ENCODE measurements around the gene NGFR.
"Not testable (repeated sequence)": the region's sequence is repeated elsewhere in the genome, so short reads cannot be mapped to it uniquely, and the experiment has no call there.

Gene NGFR

DNA sequence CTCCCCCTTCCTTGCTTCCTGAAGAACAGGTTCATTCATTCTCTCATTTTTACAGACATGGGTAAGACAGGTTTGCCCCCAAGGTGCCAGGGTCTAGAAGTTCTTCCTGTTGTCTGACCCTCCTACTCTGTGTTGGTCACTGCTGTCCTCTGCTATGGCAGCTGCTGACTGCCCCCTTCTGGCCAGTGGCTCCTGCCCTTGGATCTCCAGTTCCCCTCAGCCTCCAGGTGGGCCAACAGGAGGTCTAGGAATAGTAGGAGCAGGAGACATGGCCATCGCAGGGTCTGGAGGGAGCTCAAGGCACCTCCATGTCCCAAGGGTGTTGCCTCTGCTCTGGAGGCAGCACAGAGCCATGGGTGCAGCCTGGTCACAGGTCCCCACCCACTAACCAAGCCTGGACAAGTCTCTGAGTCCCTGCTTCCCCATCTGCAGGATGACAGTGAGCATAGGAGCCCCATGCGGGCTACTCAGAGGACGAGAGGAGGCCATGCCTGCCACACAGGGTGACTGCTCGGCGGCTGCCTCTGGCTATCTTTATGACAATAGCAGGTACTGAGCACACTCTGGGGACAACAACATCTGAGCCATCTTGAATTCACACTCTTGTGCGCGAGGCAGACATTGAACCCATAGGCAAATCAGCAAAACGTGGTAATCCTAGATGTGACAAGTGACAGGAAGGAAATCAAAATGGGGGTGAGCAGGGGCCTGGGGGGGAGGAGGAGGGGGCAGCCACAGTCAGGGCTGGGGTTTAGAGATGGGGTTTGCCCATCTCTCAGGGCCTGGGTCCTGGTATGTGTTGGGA is 53.6 kb downstream of the NGFR start:
- DNase-seq = no peak

DNA sequence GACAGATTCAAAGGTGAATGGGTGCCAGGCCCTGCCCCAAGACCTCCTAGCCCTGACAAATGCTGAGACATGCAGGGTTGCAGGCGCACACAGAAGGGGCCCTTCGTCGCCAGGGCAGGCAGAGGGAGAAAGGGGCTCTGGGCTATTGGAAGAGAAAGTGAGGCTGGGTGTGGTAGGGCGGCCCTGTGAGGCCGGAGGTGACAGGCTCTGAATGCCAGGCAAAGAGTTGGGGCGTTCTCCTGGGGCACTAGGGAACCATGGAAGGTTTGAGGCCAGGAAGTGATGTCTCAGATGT is 54.2 kb downstream of the NGFR start:
- DNase-seq = no peak

- DNase-seq = no peak
Measured at GRCh38 chr17:49549691-49550678, 54.9 kb downstream of the NGFR start.

DNA sequence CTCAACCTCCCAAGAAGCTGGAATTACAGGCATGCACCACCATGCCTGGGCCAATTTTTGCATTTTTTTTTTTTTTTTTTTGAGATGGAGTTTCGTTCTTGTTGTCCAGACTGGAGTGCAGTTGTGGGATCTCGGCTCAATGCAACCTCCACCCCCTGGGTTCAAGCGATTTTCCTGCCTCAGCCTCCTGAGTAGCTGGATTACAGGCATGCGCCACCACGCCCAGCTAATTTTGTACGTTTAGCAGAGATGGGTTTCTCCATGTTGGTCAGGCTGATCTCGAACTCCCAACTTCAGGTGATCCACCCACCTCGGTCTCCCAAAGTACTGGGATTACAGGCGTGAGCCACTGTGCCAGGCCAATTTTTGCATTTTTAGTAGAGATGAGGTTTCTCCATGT is 55.7 kb downstream of the NGFR start:
- DNase-seq = not testable (repeated sequence)

- DNase-seq = no peak
Measured at GRCh38 chr17:49551221-49552069, 56.4 kb downstream of the NGFR start.

DNA sequence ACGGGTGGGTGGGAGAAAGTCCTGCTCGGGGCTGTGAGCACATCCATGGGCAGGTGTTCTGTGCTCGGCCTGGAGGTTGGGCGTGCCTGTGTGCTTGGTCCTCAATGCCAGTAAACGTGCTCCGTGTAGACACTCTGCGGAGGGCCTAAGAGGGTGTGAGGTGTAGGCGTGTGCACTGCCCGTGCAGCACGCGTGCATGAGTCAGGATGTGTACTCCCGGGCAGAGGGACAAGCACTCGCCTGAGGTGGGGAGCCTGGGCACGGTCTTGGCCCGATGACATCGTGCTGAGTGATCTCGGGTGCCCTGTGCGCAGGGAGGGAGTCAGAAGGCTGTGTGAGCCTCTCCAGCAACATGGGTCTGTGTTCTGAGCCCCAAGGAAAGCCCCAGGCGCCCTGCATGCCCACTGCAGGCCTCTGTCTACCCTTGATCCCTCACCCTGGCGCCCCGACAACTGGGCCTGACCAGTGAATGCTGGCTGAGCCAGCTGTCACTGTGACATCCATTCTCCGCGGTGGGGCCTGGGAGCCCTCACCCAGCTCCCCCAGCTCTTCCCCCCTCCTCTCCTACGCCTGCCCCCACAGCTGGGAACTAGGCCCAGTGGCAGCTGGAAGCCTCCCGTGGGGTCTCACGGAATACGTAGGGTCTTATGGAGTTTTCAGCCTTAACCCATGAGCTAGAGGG is 57.1 kb downstream of the NGFR start:
- DNase-seq = no peak

DNA sequence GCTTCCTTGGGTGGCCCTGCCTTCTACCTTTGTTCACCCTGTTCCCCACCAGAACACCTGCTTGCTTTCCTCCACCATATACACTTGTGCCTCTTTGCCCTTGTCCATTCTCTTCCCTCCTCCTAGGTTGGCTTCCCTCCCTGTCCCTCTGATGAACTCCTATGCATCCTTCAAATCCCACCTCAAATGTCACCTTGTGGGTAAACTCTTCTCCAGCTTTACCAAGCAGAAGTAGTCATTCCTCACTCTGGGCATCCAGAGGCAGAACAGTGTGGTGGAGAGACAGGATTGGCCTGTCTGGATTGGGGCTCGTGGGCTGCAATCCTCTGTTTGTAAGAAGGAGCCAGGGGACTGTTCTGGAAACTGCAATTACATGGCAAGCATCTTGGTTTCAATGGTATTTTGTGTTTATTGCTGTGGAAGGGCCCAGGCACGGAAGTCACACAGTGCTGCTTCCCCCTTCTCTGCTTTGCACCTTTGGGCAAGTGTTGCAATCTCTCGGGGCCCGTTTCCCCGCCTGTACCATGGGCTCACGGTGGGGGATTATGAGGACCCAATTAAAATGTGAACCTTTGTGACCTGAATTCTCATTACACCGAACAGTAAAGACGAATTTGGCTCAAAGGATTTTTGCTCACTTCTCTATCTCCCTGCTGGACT is 58.7 kb downstream of the NGFR start:
- no peak for DNase-seq

- DNase-seq = no peak
Measured at GRCh38 chr17:49554694-49555494, 59.8 kb downstream of the NGFR start.

GRCh38 chr17:49555495-49556222 is 60.6 kb downstream of the NGFR start:
- DNase-seq = no peak

- DNase-seq = peak; percentile 37
Measured at GRCh38 chr17:49556223-49556943, 61.3 kb downstream of the NGFR start.

- peak; percentile 47 for DNase-seq
Measured at GRCh38 chr17:49557312-49558024, 62.4 kb downstream of the NGFR start.
